K562 (cell line): ENCODE data around the gene PDCD1LG2. TPM values are rescaled to one million over a fixed set of nuclear protein-coding genes. Genes with fewer than 3 reads are reported as not detected.

ENCODE experiments used
- CHD7 ChIP-seq: fragments of 200-600 bp; sonication (generic); IDR thresholded peaks from one replicate; pipeline ENCODE4 v1.6.1; 2012; ENCODE audit warnings: mild to moderate bottlenecking, low read depth, low read length, inconsistent platforms
- CREB3L1 ChIP-seq: fragments of 450-650 bp; IDR thresholded peaks from 2 replicates; pipeline ENCODE4 v1.6.1; 2014; ENCODE audit warnings: low read depth, mild to moderate bottlenecking, moderate library complexity, borderline replicate concordance
- DIDO1 ChIP-seq: fragments of 450-650 bp; IDR thresholded peaks from 2 replicates; pipeline ENCODE4 v1.6.1; 2016; ENCODE audit warnings: low read depth, missing biosample characterization, missing genetic modification characterization
- DLX4 ChIP-seq: fragments of 250-450 bp; sonication (Bioruptor Pico); IDR thresholded peaks from 2 replicates; pipeline ENCODE4 v1.6.1; 2021; ENCODE audit warnings: mild to moderate bottlenecking
- HDGF ChIP-seq: fragments of 450-650 bp; IDR thresholded peaks from 2 replicates; pipeline ENCODE4 v1.6.1; 2016
- HSF4 ChIP-seq: fragments of 250-450 bp; sonication (Bioruptor Pico); IDR thresholded peaks from 2 replicates; pipeline ENCODE4 v2.1.2; 2022; ENCODE audit warnings: mild to moderate bottlenecking, moderate library complexity, borderline replicate concordance
- MAFK ChIP-seq: IDR thresholded peaks from 2 replicates; pipeline ENCODE4 v1.6.1; 2011; ENCODE audit warnings: low read length, improper control_type of control experiment
- PHF8 ChIP-seq: fragments of 200-600 bp; sonication (generic); IDR thresholded peaks from 2 replicates; pipeline ENCODE4 v1.6.1; 2012; ENCODE audit warnings: mixed run types, mild to moderate bottlenecking, inconsistent platforms, low read length, moderate library complexity, borderline replicate concordance
- PRPF4 ChIP-seq: fragments of 200-400 bp; formaldehyde crosslinking; IDR thresholded peaks from one replicate; pipeline ENCODE4 v1.6.1; 2017; ENCODE audit warnings: low read length, low read depth, mild to moderate bottlenecking; ENCODE audit not compliant: insufficient read depth, poor library complexity, severe bottlenecking
- SMARCA4 ChIP-seq: fragments of 450-650 bp; IDR thresholded peaks from 2 replicates; pipeline ENCODE4 v1.6.1; 2016
- WHSC1 ChIP-seq: IDR thresholded peaks from one replicate; pipeline ENCODE4 v1.6.1; 2012; ENCODE audit warnings: low read length, control low read depth, inconsistent platforms
- XRCC4 ChIP-seq: IDR thresholded peaks from one replicate; pipeline ENCODE4 v1.6.1; 2011; ENCODE audit not compliant: insufficient read depth, insufficient read length; ENCODE audit errors: extremely low read depth
- ZNF134 ChIP-seq: fragments of 250-450 bp; sonication (Bioruptor Pico); conservative IDR thresholded peaks from 2 replicates; pipeline ENCODE4 v1.4.0; 2020
- polyA plus RNA-seq, 8 experiments: library from polyadenylated mRNA; depleted of rRNA in 4 of 8; stranded (reverse) in 5 of 8; unstranded in 3 of 8; fragments of >200 nt; fragmentation: Nextera tagmentation in 2 of 8; fragmentation: Illumina TruSeq in 1 of 8; extraction: Ambion mirVana in 2 of 8; extraction: Trizol in 1 of 8; gene quantifications; 2 replicates each; pipeline versions ENCODE4 v1.2.1 to v1.2.3, GENCODE V29; 2011 to 2014; ENCODE audit warnings: inconsistent platforms in 1 of 8, missing spikeins in 1 of 8
- total RNA-seq, 7 experiments: library from RNA; depleted of rRNA in 6 of 7; stranded (reverse); fragments of >200 nt in 6 of 7; fragmentation: Illumina TruSeq in 2 of 7; extraction: Trizol in 2 of 7; gene quantifications; 2 replicates each; pipeline versions ENCODE4 v1.2.1 to v1.2.3, GENCODE V29; 2011 to 2021; ENCODE audit warnings: low replicate concordance in 1 of 7

The PDCD1LG2 gene
- total and polyA plus RNA-seq, 9 of the 15 experiments (the other 6 are each of a cell fraction or from before 2014, with no cell fraction given): not detected

- no peak for TF ChIP-seq CHD7
- no peak for TF ChIP-seq MAFK
- no peak for TF ChIP-seq PHF8
- TF ChIP-seq ZNF134: no peak
- TF ChIP-seq CREB3L1: no peak
- no peak for TF ChIP-seq SMARCA4
- no peak for TF ChIP-seq HDGF
- no peak for TF ChIP-seq WHSC1
- TF ChIP-seq DLX4: no peak
- TF ChIP-seq HSF4 (CRISPR knock-in tag): no peak
- TF ChIP-seq XRCC4: no peak
- no peak for TF ChIP-seq PRPF4
- no peak for TF ChIP-seq DIDO1
These were observed 3.8 kb downstream of the PDCD1LG2 start (continued) for GRCh38 chr9:5513966-5514616.
